Mesendoderm (in vitro differentiated cells): ENCODE results near the gene TLX3. TPM values are rescaled to one million over a fixed set of nuclear protein-coding genes. Genes with fewer than 3 reads are reported as not detected.
A peak's percentile ranks its signal among the peaks of the same experiment; 100 is the strongest.

ENCODE experiments used
- DNase-seq: peaks from one replicate; pipeline ENCODE4 v3.0.0; 2013
- H2AK5ac ChIP-seq: 2 replicates; pipeline ENCODE4 v1.6.1; 2013; ENCODE audit warnings: low read length, inconsistent platforms
- H2BK120ac ChIP-seq: 2 replicates; pipeline ENCODE4 v1.6.1; 2013; ENCODE audit warnings: low read depth, mild to moderate bottlenecking, low read length, moderate library complexity, mixed read lengths
- H2BK15ac ChIP-seq: replicated peaks from 2 replicates; pipeline ENCODE4 v1.6.1; 2013; ENCODE audit warnings: low read depth, mild to moderate bottlenecking, moderate library complexity
- H2BK5ac ChIP-seq: 2 replicates; pipeline ENCODE4 v1.6.1; 2013; ENCODE audit warnings: low read length, inconsistent platforms
- H3K18ac ChIP-seq: 2 replicates; pipeline ENCODE4 v1.6.1; 2013; ENCODE audit warnings: mild to moderate bottlenecking, low read length, mixed read lengths
- H3K23ac ChIP-seq: one replicate; pipeline ENCODE4 v1.6.1; 2013; ENCODE audit warnings: low read length
- H3K27ac ChIP-seq: 2 replicates; pipeline ENCODE4 v1.5.1; 2013; ENCODE audit warnings: low read depth, mild to moderate bottlenecking, inconsistent platforms, low read length, moderate library complexity
- H3K27me3 ChIP-seq: 2 replicates; pipeline ENCODE4 v1.6.1; 2013; ENCODE audit warnings: low read length, control low read depth, mild to moderate bottlenecking, inconsistent platforms; ENCODE audit not compliant: insufficient read depth, poor library complexity
- H3K36me3 ChIP-seq: 2 replicates; pipeline ENCODE4 v1.6.1; 2013; ENCODE audit warnings: low read length, inconsistent platforms; ENCODE audit not compliant: control insufficient read depth, insufficient read depth
- H3K4ac ChIP-seq: one replicate; pipeline ENCODE4 v1.6.1; 2013; ENCODE audit warnings: low read depth, mild to moderate bottlenecking, low read length, moderate library complexity
- H3K4me1 ChIP-seq: 2 replicates; pipeline ENCODE4 v1.6.1; 2013; ENCODE audit warnings: low read depth, low read length, inconsistent platforms; ENCODE audit not compliant: control insufficient read depth
- H3K4me2 ChIP-seq: 2 replicates; pipeline ENCODE4 v1.6.1; 2013; ENCODE audit warnings: low read length
- H3K4me3 ChIP-seq: 2 replicates; pipeline ENCODE4 v1.5.1; 2013; ENCODE audit warnings: mild to moderate bottlenecking, low read length
- H3K56ac ChIP-seq: one replicate; pipeline ENCODE4 v1.6.1; 2013; ENCODE audit warnings: low read length
- H3K79me1 ChIP-seq: 2 replicates; pipeline ENCODE4 v1.6.1; 2013; ENCODE audit warnings: low read length, inconsistent platforms
- H3K79me2 ChIP-seq: 2 replicates; pipeline ENCODE4 v1.6.1; 2013; ENCODE audit warnings: mild to moderate bottlenecking, low read length; ENCODE audit not compliant: control insufficient read depth, insufficient read depth
- H3K9ac ChIP-seq: 2 replicates; pipeline ENCODE4 v1.6.1; 2013; ENCODE audit warnings: low read length, inconsistent platforms
- H4K5ac ChIP-seq: one replicate; pipeline ENCODE4 v1.6.1; 2013; ENCODE audit warnings: low read length
- H4K8ac ChIP-seq: one replicate; pipeline ENCODE4 v1.6.1; 2013; ENCODE audit warnings: low read depth, mild to moderate bottlenecking, control low read depth, low read length, moderate library complexity
- WGBS: extraction: QIAGEN DNeasy Blood & Tissue Kit; methylation state at CpG from one replicate; pipeline ENCODE4 v1.1.7; 2013; ENCODE audit warnings: low lambda C conversion rate, missing lambda C conversion rate; ENCODE audit not compliant: insufficient coverage; ENCODE audit errors: extremely low coverage; 5-methylcytosine and 5-hydroxymethylcytosine counted together
- polyA plus RNA-seq, 2 experiments: library from polyadenylated mRNA; stranded (reverse); fragments of 200-250 nt; gene quantifications; one replicate each; pipeline ENCODE4 v1.2.3, GENCODE V29; 2013

The TLX3 gene
- polyA plus RNA-seq (2013, experiment 1 of 2) = 0.08 TPM
- 0.10 TPM for polyA plus RNA-seq (2013, experiment 2 of 2)

GRCh38 chr5:171308453-171309275 lies at the start of gene TLX3:
Gene TLX3, plus strand, starts transcription at chr5:171309248. Its CDS starts 118 bp downstream, at chr5:171309366.
- H3K4me3 ChIP-seq = no peak within 1 kb of the TSS
- H3K79me1 ChIP-seq = no peaks in the 10 kb centered on the region
- no peak within 1 kb of the TSS for H3K4ac ChIP-seq
- peak within 1 kb of the TSS; percentile 67 for H3K56ac ChIP-seq
- H2AK5ac ChIP-seq = no peak within 1 kb of the TSS
- H2BK5ac ChIP-seq = no peak within 1 kb of the TSS
- peaks cover 88% of the 10 kb centered on the region for H3K27me3 ChIP-seq
- H3K4me2 ChIP-seq = peak within 1 kb of the TSS; percentile 74
- no CpG with 5 or more reads among the region's 73 CpGs for WGBS
- no peak within 1 kb of the TSS for H4K8ac ChIP-seq
- no peaks in the 10 kb centered on the region for H3K4me1 ChIP-seq
- H2BK15ac ChIP-seq = no peak within 1 kb of the TSS
- H3K36me3 ChIP-seq = no peaks in the 10 kb centered on the region
- no peak within 1 kb of the TSS for H4K5ac ChIP-seq
- H3K79me2 ChIP-seq = no peaks in the 10 kb centered on the region
- no peak within 1 kb of the TSS for H3K27ac ChIP-seq
- H3K18ac ChIP-seq = no peak within 1 kb of the TSS
- DNase-seq = peak; percentile 95
- no peak within 1 kb of the TSS for H2BK120ac ChIP-seq
- H3K9ac ChIP-seq = peak within 1 kb of the TSS; percentile 19
- no peak within 1 kb of the TSS for H3K23ac ChIP-seq

- no peaks in the 10 kb centered on the region for H3K4me1 ChIP-seq
- WGBS = no CpG with 5 or more reads among the region's 1 CpG
- H3K9ac ChIP-seq = no peak overlapping the region
- no peak overlapping the region for H4K5ac ChIP-seq
- no peak overlapping the region for H2AK5ac ChIP-seq
- H3K4me3 ChIP-seq = no peak overlapping the region
- no peak overlapping the region for H3K23ac ChIP-seq
- DNase-seq = no peak
- no peak overlapping the region for H3K18ac ChIP-seq
- H4K8ac ChIP-seq = no peak overlapping the region
- H2BK120ac ChIP-seq = no peak overlapping the region
- no peaks in the 10 kb centered on the region for H3K27me3 ChIP-seq
- no peak overlapping the region for H3K56ac ChIP-seq
- H3K27ac ChIP-seq = no peak overlapping the region
- H3K4me2 ChIP-seq = no peak overlapping the region
- no peaks in the 10 kb centered on the region for H3K36me3 ChIP-seq
- no peaks in the 10 kb centered on the region for H3K79me2 ChIP-seq
- H2BK15ac ChIP-seq = no peak overlapping the region
- H3K79me1 ChIP-seq = no peaks in the 10 kb centered on the region
- no peak overlapping the region for H3K4ac ChIP-seq
- H2BK5ac ChIP-seq = no peak overlapping the region
These were observed 47.7 kb upstream of the TLX3 start for GRCh38 chr5:171261361-171261760.

DNA sequence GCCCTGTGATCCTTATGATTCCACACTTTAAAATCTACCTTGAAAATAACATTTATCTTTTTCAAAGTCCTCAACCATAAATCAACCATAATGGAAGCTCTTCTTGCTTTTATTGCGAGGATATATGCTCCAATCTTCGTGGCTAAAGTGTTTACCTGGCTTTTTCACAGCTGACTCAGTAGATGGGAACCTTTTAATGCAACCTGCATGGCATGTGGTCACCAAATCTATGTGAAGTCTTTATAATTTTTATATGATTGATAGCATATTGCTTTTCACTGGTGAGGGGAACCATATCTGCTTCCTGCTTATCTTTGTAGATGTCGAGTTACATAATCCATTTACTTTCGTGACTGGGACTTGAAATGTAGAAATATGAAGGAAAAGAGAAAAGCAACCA lies 47.1 kb upstream of the TLX3 start:
- no peaks in the 10 kb centered on the region for H3K4me1 ChIP-seq
- H3K18ac ChIP-seq = no peak overlapping the region
- no peak overlapping the region for H3K9ac ChIP-seq
- H4K5ac ChIP-seq = no peak overlapping the region
- no peaks in the 10 kb centered on the region for H3K79me2 ChIP-seq
- no peak overlapping the region for H2BK5ac ChIP-seq
- H2BK120ac ChIP-seq = no peak overlapping the region
- no peak overlapping the region for H2BK15ac ChIP-seq
- no peak for DNase-seq
- no CpG with 5 or more reads among the region's 4 CpGs for WGBS
- no peak overlapping the region for H3K56ac ChIP-seq
- H3K27me3 ChIP-seq = no peaks in the 10 kb centered on the region
- no peak overlapping the region for H3K4ac ChIP-seq
- no peaks in the 10 kb centered on the region for H3K36me3 ChIP-seq
- no peak overlapping the region for H4K8ac ChIP-seq
- no peak overlapping the region for H3K27ac ChIP-seq
- no peak overlapping the region for H3K4me2 ChIP-seq
- no peak overlapping the region for H3K23ac ChIP-seq
- no peaks in the 10 kb centered on the region for H3K79me1 ChIP-seq
- no peak overlapping the region for H3K4me3 ChIP-seq
- H2AK5ac ChIP-seq = no peak overlapping the region

DNA sequence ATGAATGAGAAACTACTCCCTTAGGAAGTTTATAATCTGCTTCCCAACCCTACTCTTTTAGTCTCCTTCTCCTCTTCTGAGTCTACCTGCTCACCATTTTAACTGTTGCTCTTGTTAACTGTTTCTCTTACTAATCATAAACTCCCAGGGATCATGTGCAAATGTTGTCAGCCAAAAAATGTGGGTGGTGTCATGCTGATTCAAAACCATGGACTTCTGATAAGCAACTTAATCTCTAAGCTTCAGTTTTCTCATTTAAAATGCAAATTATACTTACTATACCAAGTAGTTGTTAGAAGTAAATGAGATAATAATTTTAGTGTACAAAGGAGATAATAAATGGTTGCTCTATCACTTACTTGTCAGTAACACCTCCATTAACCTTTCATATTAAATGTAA lies 45.9 kb upstream of the TLX3 start:
- Histone ChIP-seq H3K18ac (no peak overlapping the region), H4K5ac (no peak overlapping the region), H3K4me3 (no peak overlapping the region), H3K23ac (no peak overlapping the region), H2BK15ac (no peak overlapping the region), H2AK5ac (no peak overlapping the region), H3K4ac (no peak overlapping the region), H4K8ac (no peak overlapping the region), H3K27me3 (no peaks in the 10 kb centered on the region), H3K36me3 (no peaks in the 10 kb centered on the region), H3K56ac (no peak overlapping the region), H3K79me2 (no peaks in the 10 kb centered on the region), H3K4me2 (no peak overlapping the region), H3K9ac (no peak overlapping the region), H2BK5ac (no peak overlapping the region), H3K79me1 (no peaks in the 10 kb centered on the region), H3K4me1 (no peaks in the 10 kb centered on the region), H2BK120ac (no peak overlapping the region), H3K27ac (no peak overlapping the region)
- DNase-seq = no peak

DNA sequence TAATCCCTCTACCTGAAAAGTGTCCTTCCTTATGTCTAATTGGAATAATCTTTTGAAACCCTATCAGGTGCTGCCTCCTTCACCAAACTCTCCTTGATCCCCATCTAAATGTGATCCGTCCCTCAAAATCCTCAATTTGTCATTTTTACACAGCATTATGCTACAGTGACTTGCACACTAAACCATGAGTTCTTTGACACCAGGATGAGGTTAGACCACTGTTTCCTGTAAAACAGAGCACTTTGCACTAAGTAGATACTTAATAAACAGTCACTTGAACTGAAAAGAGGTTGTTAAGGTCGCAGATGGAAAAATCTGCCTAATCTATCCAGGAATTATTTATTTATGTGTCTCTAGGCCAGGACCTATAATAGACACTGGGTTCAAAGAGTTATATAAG lies 44.2 kb upstream of the TLX3 start:
- H3K27me3 ChIP-seq = no peaks in the 10 kb centered on the region
- DNase-seq = no peak
- H2BK5ac ChIP-seq = no peak overlapping the region
- no peak overlapping the region for H3K56ac ChIP-seq
- no peaks in the 10 kb centered on the region for H3K79me1 ChIP-seq
- no peak overlapping the region for H3K23ac ChIP-seq
- H3K9ac ChIP-seq = no peak overlapping the region
- no peak overlapping the region for H3K4me3 ChIP-seq
- no peak overlapping the region for H3K4me2 ChIP-seq
- H3K4ac ChIP-seq = no peak overlapping the region
- H3K36me3 ChIP-seq = no peaks in the 10 kb centered on the region
- H4K8ac ChIP-seq = no peak overlapping the region
- H2BK15ac ChIP-seq = no peak overlapping the region
- no peak overlapping the region for H3K18ac ChIP-seq
- H3K79me2 ChIP-seq = no peaks in the 10 kb centered on the region
- no peak overlapping the region for H2BK120ac ChIP-seq
- no peaks in the 10 kb centered on the region for H3K4me1 ChIP-seq
- no peak overlapping the region for H3K27ac ChIP-seq
- no CpG with 5 or more reads among the region's 2 CpGs for WGBS
- H4K5ac ChIP-seq = no peak overlapping the region
- H2AK5ac ChIP-seq = no peak overlapping the region
